Loucy (cell line): ENCODE data around the gene CXCL17.
"Not testable (repeated sequence)": the region's sequence is repeated elsewhere in the genome, so short reads cannot be mapped to it uniquely, and the experiment has no call there.

Experiments
- H2AFZ ChIP-seq: fragments of 200-600 bp; sonication (generic); 2 replicates; pipeline ENCODE4 v1.6.0; 2016; ENCODE audit warnings: antibody characterized with exemption, mild to moderate bottlenecking, low read length, moderate library complexity
- H3F3A ChIP-seq: fragments of 200-600 bp; 2 replicates; pipeline ENCODE4 v1.6.0; 2016; ENCODE audit warnings: antibody characterized with exemption, low read depth, mild to moderate bottlenecking
- H3K27me3 ChIP-seq: fragments of 200-600 bp; sonication (generic); 2 replicates; pipeline ENCODE4 v1.6.1; 2014; ENCODE audit warnings: low read length, mild to moderate bottlenecking; ENCODE audit not compliant: insufficient read depth, poor library complexity, severe bottlenecking
- H3K36me3 ChIP-seq: fragments of 200-600 bp; sonication (generic); 2 replicates; pipeline ENCODE4 v1.6.1; 2016; ENCODE audit warnings: low read length; ENCODE audit not compliant: insufficient read depth
- H3K4me1 ChIP-seq: fragments of 200-600 bp; sonication (generic); 2 replicates; pipeline ENCODE4 v1.5.1; 2014; ENCODE audit warnings: low read length, mild to moderate bottlenecking; ENCODE audit not compliant: insufficient read depth, poor library complexity, severe bottlenecking
- H3K4me2 ChIP-seq: fragments of 200-600 bp; sonication (generic); 2 replicates; pipeline ENCODE4 v1.6.0; 2014; ENCODE audit warnings: antibody characterized with exemption, low read length, low read depth, mild to moderate bottlenecking; ENCODE audit not compliant: poor library complexity, severe bottlenecking
- H3K4me3 ChIP-seq: fragments of 200-600 bp; sonication (generic); 2 replicates; pipeline ENCODE4 v1.5.1; 2014; ENCODE audit warnings: low read length, mild to moderate bottlenecking, mixed read lengths; ENCODE audit not compliant: poor library complexity, severe bottlenecking
- H3K79me2 ChIP-seq: fragments of 200-600 bp; sonication (generic); 2 replicates; pipeline ENCODE4 v1.6.1; 2014; ENCODE audit warnings: low read length; ENCODE audit not compliant: insufficient read depth
- H3K9ac ChIP-seq: fragments of 200-600 bp; sonication (generic); 2 replicates; pipeline ENCODE4 v1.6.0; 2014; ENCODE audit warnings: mild to moderate bottlenecking, low read depth, low read length, moderate library complexity; ENCODE audit not compliant: poor library complexity, severe bottlenecking
- H3K9me2 ChIP-seq: fragments of 200-600 bp; sonication (generic); replicated peaks from 2 replicates; pipeline ENCODE4 v1.6.1; 2016; ENCODE audit warnings: low read depth, low read length, mixed read lengths
- H3K9me3 ChIP-seq: fragments of 200-600 bp; sonication (generic); 2 replicates; pipeline ENCODE4 v1.6.1; 2014; ENCODE audit warnings: mild to moderate bottlenecking, antibody characterized with exemption, low read length, low read depth; ENCODE audit not compliant: insufficient read depth
- H4K20me1 ChIP-seq: fragments of 200-600 bp; sonication (generic); 2 replicates; pipeline ENCODE4 v1.6.0; 2014; ENCODE audit warnings: antibody characterized with exemption, low read length, mild to moderate bottlenecking; ENCODE audit not compliant: insufficient read depth, poor library complexity, severe bottlenecking
- EZH2phosphoT487 ChIP-seq: fragments of 200-600 bp; IDR thresholded peaks from 2 replicates; pipeline ENCODE4 v1.6.1; 2018; ENCODE audit warnings: antibody characterized with exemption, mild to moderate bottlenecking, moderate library complexity, borderline replicate concordance
- TF ChIP-seq, protein P1 (sequence below): fragments of 200-600 bp; sonication (generic); conservative IDR thresholded peaks from 2 replicates; pipeline ENCODE4 v1.5.1; 2014; ENCODE audit warnings: mild to moderate bottlenecking, antibody characterized with exemption, low read length

CXCL17 gene

GRCh38 chr19:42487032-42487797 is 44.5 kb upstream of the CXCL17 start:
- Histone ChIP-seq H3K4me1 (no peaks in the 10 kb centered on the region), H3K79me2 (no peaks in the 10 kb centered on the region), H3K4me3 (no peak overlapping the region), H4K20me1 (no peaks in the 10 kb centered on the region), H3K9me2 (no peaks in the 10 kb centered on the region), H3K9me3 (no peaks in the 10 kb centered on the region), H3K27me3 (no peaks in the 10 kb centered on the region), H2AFZ (no peak overlapping the region), H3K36me3 (no peaks in the 10 kb centered on the region), H3K4me2 (no peak overlapping the region), H3F3A (no peaks in the 10 kb centered on the region), H3K9ac (no peak overlapping the region)
- TF ChIP-seq, protein P1, sequence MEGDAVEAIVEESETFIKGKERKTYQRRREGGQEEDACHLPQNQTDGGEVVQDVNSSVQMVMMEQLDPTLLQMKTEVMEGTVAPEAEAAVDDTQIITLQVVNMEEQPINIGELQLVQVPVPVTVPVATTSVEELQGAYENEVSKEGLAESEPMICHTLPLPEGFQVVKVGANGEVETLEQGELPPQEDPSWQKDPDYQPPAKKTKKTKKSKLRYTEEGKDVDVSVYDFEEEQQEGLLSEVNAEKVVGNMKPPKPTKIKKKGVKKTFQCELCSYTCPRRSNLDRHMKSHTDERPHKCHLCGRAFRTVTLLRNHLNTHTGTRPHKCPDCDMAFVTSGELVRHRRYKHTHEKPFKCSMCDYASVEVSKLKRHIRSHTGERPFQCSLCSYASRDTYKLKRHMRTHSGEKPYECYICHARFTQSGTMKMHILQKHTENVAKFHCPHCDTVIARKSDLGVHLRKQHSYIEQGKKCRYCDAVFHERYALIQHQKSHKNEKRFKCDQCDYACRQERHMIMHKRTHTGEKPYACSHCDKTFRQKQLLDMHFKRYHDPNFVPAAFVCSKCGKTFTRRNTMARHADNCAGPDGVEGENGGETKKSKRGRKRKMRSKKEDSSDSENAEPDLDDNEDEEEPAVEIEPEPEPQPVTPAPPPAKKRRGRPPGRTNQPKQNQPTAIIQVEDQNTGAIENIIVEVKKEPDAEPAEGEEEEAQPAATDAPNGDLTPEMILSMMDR, result no peak
- TF ChIP-seq EZH2phosphoT487, result no peak

- not testable (repeated sequence) for H4K20me1 ChIP-seq, H2AFZ ChIP-seq, H3K4me2 ChIP-seq, H3K4me1 ChIP-seq, H3K27me3 ChIP-seq, H3K36me3 ChIP-seq, H3F3A ChIP-seq, H3K9me3 ChIP-seq, H3K4me3 ChIP-seq, H3K9me2 ChIP-seq, H3K79me2 ChIP-seq, H3K9ac ChIP-seq
Observed at GRCh38 chr19:42485036-42485435, 42.3 kb upstream of the CXCL17 start.

- H3K4me2 ChIP-seq, result no peak overlapping the region
- TF ChIP-seq, protein P1, result no peak
- TF ChIP-seq EZH2phosphoT487, result no peak
- H4K20me1 ChIP-seq, result no peaks in the 10 kb centered on the region
- no peak overlapping the region for H3K4me3 ChIP-seq
- no peaks in the 10 kb centered on the region for H3K9me3 ChIP-seq
- H3K9me2 ChIP-seq, result no peaks in the 10 kb centered on the region
- H3F3A ChIP-seq, result no peaks in the 10 kb centered on the region
- H2AFZ ChIP-seq, result no peak overlapping the region
- H3K79me2 ChIP-seq, result no peaks in the 10 kb centered on the region
- no peak overlapping the region for H3K9ac ChIP-seq
- no peaks in the 10 kb centered on the region for H3K27me3 ChIP-seq
- H3K36me3 ChIP-seq, result no peaks in the 10 kb centered on the region
- H3K4me1 ChIP-seq, result no peaks in the 10 kb centered on the region
Observed at GRCh38 chr19:42480335-42481095, 37.8 kb upstream of the CXCL17 start.
